Loucy (cell line): ENCODE measurements around the gene DCAF12L2.
"Not testable (repeated sequence)": the region's sequence is repeated elsewhere in the genome, so short reads cannot be mapped to it uniquely, and the experiment has no call there.

ENCODE experiments used
- H2AFZ ChIP-seq: fragments of 200-600 bp; sonication (generic); 2 replicates; pipeline ENCODE4 v1.6.0; 2016; ENCODE audit warnings: antibody characterized with exemption, mild to moderate bottlenecking, low read length, moderate library complexity
- H3F3A ChIP-seq: fragments of 200-600 bp; 2 replicates; pipeline ENCODE4 v1.6.0; 2016; ENCODE audit warnings: antibody characterized with exemption, low read depth, mild to moderate bottlenecking
- H3K27me3 ChIP-seq: fragments of 200-600 bp; sonication (generic); 2 replicates; pipeline ENCODE4 v1.6.1; 2014; ENCODE audit warnings: low read length, mild to moderate bottlenecking; ENCODE audit not compliant: insufficient read depth, poor library complexity, severe bottlenecking
- H3K36me3 ChIP-seq: fragments of 200-600 bp; sonication (generic); 2 replicates; pipeline ENCODE4 v1.6.1; 2016; ENCODE audit warnings: low read length; ENCODE audit not compliant: insufficient read depth
- H3K4me1 ChIP-seq: fragments of 200-600 bp; sonication (generic); 2 replicates; pipeline ENCODE4 v1.5.1; 2014; ENCODE audit warnings: low read length, mild to moderate bottlenecking; ENCODE audit not compliant: insufficient read depth, poor library complexity, severe bottlenecking
- H3K4me2 ChIP-seq: fragments of 200-600 bp; sonication (generic); 2 replicates; pipeline ENCODE4 v1.6.0; 2014; ENCODE audit warnings: antibody characterized with exemption, low read length, low read depth, mild to moderate bottlenecking; ENCODE audit not compliant: poor library complexity, severe bottlenecking
- H3K4me3 ChIP-seq: fragments of 200-600 bp; sonication (generic); 2 replicates; pipeline ENCODE4 v1.5.1; 2014; ENCODE audit warnings: low read length, mild to moderate bottlenecking, mixed read lengths; ENCODE audit not compliant: poor library complexity, severe bottlenecking
- H3K79me2 ChIP-seq: fragments of 200-600 bp; sonication (generic); 2 replicates; pipeline ENCODE4 v1.6.1; 2014; ENCODE audit warnings: low read length; ENCODE audit not compliant: insufficient read depth
- H3K9ac ChIP-seq: fragments of 200-600 bp; sonication (generic); 2 replicates; pipeline ENCODE4 v1.6.0; 2014; ENCODE audit warnings: mild to moderate bottlenecking, low read depth, low read length, moderate library complexity; ENCODE audit not compliant: poor library complexity, severe bottlenecking
- H3K9me2 ChIP-seq: fragments of 200-600 bp; sonication (generic); replicated peaks from 2 replicates; pipeline ENCODE4 v1.6.1; 2016; ENCODE audit warnings: low read depth, low read length, mixed read lengths
- H3K9me3 ChIP-seq: fragments of 200-600 bp; sonication (generic); 2 replicates; pipeline ENCODE4 v1.6.1; 2014; ENCODE audit warnings: mild to moderate bottlenecking, antibody characterized with exemption, low read length, low read depth; ENCODE audit not compliant: insufficient read depth
- H4K20me1 ChIP-seq: fragments of 200-600 bp; sonication (generic); 2 replicates; pipeline ENCODE4 v1.6.0; 2014; ENCODE audit warnings: antibody characterized with exemption, low read length, mild to moderate bottlenecking; ENCODE audit not compliant: insufficient read depth, poor library complexity, severe bottlenecking
- EZH2phosphoT487 ChIP-seq: fragments of 200-600 bp; IDR thresholded peaks from 2 replicates; pipeline ENCODE4 v1.6.1; 2018; ENCODE audit warnings: antibody characterized with exemption, mild to moderate bottlenecking, moderate library complexity, borderline replicate concordance
- TF ChIP-seq, protein P1 (sequence below): fragments of 200-600 bp; sonication (generic); conservative IDR thresholded peaks from 2 replicates; pipeline ENCODE4 v1.5.1; 2014; ENCODE audit warnings: mild to moderate bottlenecking, antibody characterized with exemption, low read length

DCAF12L2 gene

DNA sequence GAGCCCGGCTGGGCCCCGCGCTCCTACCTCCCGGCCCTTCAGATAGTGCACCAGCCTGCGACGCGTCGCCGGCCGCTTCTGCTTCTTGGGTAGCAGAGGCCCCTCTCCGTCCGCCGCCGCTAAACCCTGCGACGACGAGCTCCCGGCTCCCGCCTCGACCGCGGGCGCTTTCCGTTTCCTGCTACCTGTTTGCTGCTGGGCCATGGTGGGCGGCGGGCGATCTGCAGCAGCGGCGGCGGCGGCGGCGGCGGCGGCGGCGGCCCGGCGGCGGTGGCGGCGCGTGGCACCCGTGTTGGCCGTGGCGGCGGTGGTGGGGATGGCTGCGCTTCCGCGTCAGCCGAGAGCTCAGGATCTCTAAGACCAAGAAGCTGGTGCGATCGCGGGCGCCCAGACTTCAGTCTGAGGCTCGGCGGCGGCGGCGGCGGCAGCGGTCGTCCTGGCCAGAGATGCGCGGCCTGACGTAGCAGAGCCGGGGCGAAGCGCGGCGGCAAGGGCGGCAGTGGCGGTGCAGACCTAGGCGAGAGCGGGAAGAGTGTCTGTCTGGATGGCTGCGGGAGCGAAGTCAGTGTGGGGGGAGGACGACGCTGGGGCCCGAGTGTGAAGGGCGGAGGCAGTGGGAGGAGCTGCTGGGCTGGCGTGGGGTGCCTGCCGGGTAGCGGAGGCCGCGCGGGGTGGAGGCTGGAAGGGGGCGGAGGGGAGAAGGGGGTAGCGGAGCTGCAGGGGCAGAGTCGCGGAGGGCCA, at the start of gene DCAF12L2:
Gene DCAF12L2 (minus strand): TSS at position 569 of the 741 bp plus-strand sequence. CDS start 365 bp downstream, at position 204.
- TF ChIP-seq, protein P1, sequence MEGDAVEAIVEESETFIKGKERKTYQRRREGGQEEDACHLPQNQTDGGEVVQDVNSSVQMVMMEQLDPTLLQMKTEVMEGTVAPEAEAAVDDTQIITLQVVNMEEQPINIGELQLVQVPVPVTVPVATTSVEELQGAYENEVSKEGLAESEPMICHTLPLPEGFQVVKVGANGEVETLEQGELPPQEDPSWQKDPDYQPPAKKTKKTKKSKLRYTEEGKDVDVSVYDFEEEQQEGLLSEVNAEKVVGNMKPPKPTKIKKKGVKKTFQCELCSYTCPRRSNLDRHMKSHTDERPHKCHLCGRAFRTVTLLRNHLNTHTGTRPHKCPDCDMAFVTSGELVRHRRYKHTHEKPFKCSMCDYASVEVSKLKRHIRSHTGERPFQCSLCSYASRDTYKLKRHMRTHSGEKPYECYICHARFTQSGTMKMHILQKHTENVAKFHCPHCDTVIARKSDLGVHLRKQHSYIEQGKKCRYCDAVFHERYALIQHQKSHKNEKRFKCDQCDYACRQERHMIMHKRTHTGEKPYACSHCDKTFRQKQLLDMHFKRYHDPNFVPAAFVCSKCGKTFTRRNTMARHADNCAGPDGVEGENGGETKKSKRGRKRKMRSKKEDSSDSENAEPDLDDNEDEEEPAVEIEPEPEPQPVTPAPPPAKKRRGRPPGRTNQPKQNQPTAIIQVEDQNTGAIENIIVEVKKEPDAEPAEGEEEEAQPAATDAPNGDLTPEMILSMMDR: no peak
- H2AFZ ChIP-seq: no peak within 1 kb of the TSS
- H3K27me3 ChIP-seq: no peaks in the 10 kb centered on the region
- H3K4me3 ChIP-seq: no peak within 1 kb of the TSS
- no peaks in the 10 kb centered on the region for H3K9me3 ChIP-seq
- H3K4me2 ChIP-seq: no peak within 1 kb of the TSS
- no peaks in the 10 kb centered on the region for H3K9me2 ChIP-seq
- H3K4me1 ChIP-seq: no peaks in the 10 kb centered on the region
- no peaks in the 10 kb centered on the region for H4K20me1 ChIP-seq
- H3K79me2 ChIP-seq: no peaks in the 10 kb centered on the region
- no peaks in the 10 kb centered on the region for H3K36me3 ChIP-seq
- H3F3A ChIP-seq: no peaks in the 10 kb centered on the region
- H3K9ac ChIP-seq: no peak within 1 kb of the TSS

DNA sequence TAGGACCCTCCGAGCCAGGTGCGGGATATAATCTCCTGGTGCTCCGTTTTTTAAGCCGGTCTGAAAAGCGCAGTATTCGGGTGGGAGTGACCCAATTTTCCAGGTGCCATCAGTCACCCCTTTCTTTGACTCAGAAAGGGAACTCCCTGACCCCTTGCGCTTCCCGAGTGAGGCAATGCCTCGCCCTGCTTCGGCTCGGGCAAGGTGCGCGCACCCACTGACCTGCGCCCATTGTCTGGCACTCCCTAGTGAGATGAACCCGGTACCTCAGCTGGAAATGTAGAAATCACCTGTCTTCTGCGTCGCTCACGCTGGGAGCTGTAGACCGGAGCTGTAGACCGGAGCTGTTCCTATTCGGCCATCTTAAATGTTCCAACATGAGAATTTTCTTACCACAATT, 24.8 kb upstream of the DCAF12L2 start:
- not testable (repeated sequence) for H3K79me2 ChIP-seq, H3K9ac ChIP-seq, H3K4me1 ChIP-seq, H4K20me1 ChIP-seq, H3K9me3 ChIP-seq, H3K4me3 ChIP-seq, H3K9me2 ChIP-seq, H3F3A ChIP-seq, H3K36me3 ChIP-seq, H3K27me3 ChIP-seq, H2AFZ ChIP-seq, H3K4me2 ChIP-seq

DNA sequence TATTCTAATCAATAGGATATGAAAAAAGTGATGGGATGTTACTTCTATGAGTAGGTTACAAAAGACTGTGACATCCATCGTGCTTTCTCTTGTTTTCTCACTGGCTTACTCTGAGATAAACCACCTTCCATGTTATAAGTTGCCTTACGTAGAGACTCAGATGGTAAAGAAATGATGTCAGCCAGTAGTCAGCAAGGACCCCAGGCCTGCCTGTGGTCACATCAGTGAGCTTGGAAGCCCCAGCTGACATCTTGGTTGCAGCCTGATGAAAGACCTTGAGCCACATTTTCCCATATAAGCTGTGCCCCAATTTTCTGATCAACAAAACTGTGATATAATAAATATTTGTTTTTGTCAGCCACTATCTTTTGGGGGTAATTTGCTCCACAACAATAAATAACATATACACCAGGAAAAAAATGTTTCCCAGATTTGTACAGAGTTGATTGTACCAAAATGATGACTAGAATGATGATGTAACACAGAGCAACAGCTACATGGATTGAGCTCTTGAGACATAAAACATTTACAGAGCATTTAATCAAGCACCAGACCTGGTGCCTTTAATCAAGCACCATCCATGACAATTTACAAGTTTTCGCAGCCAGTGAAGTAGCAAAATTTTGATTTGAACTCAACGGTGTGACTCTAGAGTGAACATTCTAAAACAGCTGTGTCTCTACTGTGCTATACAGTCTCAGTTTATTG, 11.2 kb upstream of the DCAF12L2 start:
- Histone ChIP-seq H3K4me2 (no peak overlapping the region), H3K9ac (no peak overlapping the region), H3K79me2 (no peaks in the 10 kb centered on the region), H3K4me3 (no peak overlapping the region), H3K9me2 (no peaks in the 10 kb centered on the region), H3K27me3 (no peaks in the 10 kb centered on the region), H4K20me1 (no peaks in the 10 kb centered on the region), H3K4me1 (no peaks in the 10 kb centered on the region), H3F3A (no peaks in the 10 kb centered on the region), H3K9me3 (no peaks in the 10 kb centered on the region), H2AFZ (no peak overlapping the region), H3K36me3 (no peaks in the 10 kb centered on the region)
- no peak for TF ChIP-seq EZH2phosphoT487
- TF ChIP-seq, protein P1: no peak
